Measurements from ENCODE around the gene MOGAT2.

DNA sequence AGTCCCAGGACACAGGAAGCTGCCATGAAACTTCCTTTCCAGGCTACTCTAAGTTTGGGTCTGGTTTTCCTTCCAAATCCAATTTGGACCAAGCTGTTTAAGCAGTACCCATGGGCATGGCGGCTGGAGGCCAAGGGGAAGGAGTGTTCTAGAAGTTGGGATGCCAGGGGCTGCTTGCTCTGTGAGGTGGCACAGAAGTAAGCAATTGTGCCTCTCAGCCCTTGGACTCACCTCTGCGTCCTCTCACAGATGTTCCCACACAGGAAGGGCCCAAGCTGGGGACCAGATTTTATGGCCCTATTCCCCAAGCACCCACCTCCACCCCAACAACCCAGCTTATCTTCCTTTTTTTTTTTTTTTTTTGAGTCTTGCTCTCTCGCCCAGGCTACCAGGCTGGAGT is 47.5 kb downstream of the MOGAT2 start:
- TF ChIP-seq GATA2 (IDR thresholded peaks at IDR 0.05; ENCODE audit: insufficient read depth, insufficient read length, low read depth, low read length) = no peak
- no peak for TF ChIP-seq POLR2A (IDR thresholded peaks at IDR 0.05; ENCODE audit: low read depth, low read length)
- TF ChIP-seq POLR2AphosphoS5 (IDR thresholded peaks at IDR 0.05; ENCODE audit: insufficient read depth, low read depth, low read length) = no peak
- TF ChIP-seq, protein P1, sequence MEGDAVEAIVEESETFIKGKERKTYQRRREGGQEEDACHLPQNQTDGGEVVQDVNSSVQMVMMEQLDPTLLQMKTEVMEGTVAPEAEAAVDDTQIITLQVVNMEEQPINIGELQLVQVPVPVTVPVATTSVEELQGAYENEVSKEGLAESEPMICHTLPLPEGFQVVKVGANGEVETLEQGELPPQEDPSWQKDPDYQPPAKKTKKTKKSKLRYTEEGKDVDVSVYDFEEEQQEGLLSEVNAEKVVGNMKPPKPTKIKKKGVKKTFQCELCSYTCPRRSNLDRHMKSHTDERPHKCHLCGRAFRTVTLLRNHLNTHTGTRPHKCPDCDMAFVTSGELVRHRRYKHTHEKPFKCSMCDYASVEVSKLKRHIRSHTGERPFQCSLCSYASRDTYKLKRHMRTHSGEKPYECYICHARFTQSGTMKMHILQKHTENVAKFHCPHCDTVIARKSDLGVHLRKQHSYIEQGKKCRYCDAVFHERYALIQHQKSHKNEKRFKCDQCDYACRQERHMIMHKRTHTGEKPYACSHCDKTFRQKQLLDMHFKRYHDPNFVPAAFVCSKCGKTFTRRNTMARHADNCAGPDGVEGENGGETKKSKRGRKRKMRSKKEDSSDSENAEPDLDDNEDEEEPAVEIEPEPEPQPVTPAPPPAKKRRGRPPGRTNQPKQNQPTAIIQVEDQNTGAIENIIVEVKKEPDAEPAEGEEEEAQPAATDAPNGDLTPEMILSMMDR (IDR thresholded peaks at IDR 0.05; ENCODE audit: extremely low read depth in 1 of 2, insufficient read depth in 1 of 2, low read depth in 1 of 2, low read length in 2 of 2) = no peak
- TF ChIP-seq EZH2 (IDR thresholded peaks at IDR 0.05; ENCODE audit: borderline replicate concordance, low read depth, low read length, severe bottlenecking) = no peak
- no peak for TF ChIP-seq JUN (IDR thresholded peaks at IDR 0.05; ENCODE audit: borderline replicate concordance, insufficient read depth, insufficient read length, low read depth)
- no peak for TF ChIP-seq MYC (IDR thresholded peaks at IDR 0.05; ENCODE audit: low read depth, low read length)
